Mesothelial cell of epicardium (in vitro differentiated cells): ENCODE data around the gene CDCA7L. TPM values are rescaled to one million over a fixed set of nuclear protein-coding genes. Genes with fewer than 3 reads are reported as not detected.

Experiments
- DNase-seq, 2 experiments: peaks; one replicate each; pipeline ENCODE4 v3.0.0; 2021; ENCODE audit warnings: low spot score in 2 of 2; ENCODE audit not compliant: unreplicated experiment in 2 of 2
- H3K27ac Mint-ChIP-seq: 2 replicates; pipeline ENCODE4 v1.8.0; 2021; ENCODE audit warnings: mixed read lengths
- H3K27me3 Mint-ChIP-seq: 2 replicates; pipeline ENCODE4 v1.8.0; 2021; ENCODE audit warnings: low read depth, mixed read lengths
- H3K36me3 Mint-ChIP-seq: 2 replicates; pipeline ENCODE4 v1.8.0; 2021; ENCODE audit warnings: mixed read lengths
- H3K4me1 Mint-ChIP-seq: 2 replicates; pipeline ENCODE4 v1.8.0; 2021; ENCODE audit warnings: mixed read lengths
- H3K4me3 Mint-ChIP-seq: 2 replicates; pipeline ENCODE4 v1.8.0; 2021; ENCODE audit warnings: mild to moderate bottlenecking, moderate library complexity, mixed read lengths
- H3K9me3 Mint-ChIP-seq: 2 replicates; pipeline ENCODE4 v1.8.0; 2021; ENCODE audit warnings: mixed read lengths
- total RNA-seq: library from RNA; stranded (reverse); gene quantifications from 3 replicates; pipeline ENCODE4 v1.2.1, GENCODE V29; 2021
- TF ChIP-seq, protein P1 (sequence below): fragments of 200-600 bp; sonication (generic); IDR thresholded peaks from one replicate; pipeline ENCODE4 v1.5.0; 2021; ENCODE audit warnings: antibody characterized with exemption; ENCODE audit not compliant: unreplicated experiment

CDCA7L gene
- total RNA-seq, 1 donor from 2014 or later = 26.5 TPM

DNA sequence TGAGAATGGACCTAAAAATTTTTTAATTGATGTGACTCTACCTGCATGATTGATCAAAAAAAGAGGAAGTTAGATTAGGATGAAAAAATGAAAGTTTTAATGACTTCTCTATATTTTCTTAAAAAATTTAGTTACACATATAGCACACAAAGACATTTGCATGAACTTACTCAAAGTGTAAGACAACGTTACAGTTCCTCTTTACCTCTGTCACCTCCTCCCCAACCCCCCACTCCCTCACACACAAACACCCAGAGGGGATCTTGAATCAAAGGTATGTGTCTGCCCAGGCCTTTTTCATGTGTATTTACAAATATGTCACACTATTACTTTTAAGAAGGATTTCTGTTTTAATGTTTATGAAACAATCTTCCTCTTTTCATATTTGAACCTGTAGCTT lies 20.6 kb upstream of the CDCA7L start:
- no peaks in the 10 kb centered on the region for H3K36me3 Mint-ChIP-seq
- H3K27ac Mint-ChIP-seq = no peak overlapping the region
- no peak overlapping the region for H3K4me3 Mint-ChIP-seq
- peaks cover 23% of the 10 kb centered on the region for H3K27me3 Mint-ChIP-seq
- TF ChIP-seq, protein P1, sequence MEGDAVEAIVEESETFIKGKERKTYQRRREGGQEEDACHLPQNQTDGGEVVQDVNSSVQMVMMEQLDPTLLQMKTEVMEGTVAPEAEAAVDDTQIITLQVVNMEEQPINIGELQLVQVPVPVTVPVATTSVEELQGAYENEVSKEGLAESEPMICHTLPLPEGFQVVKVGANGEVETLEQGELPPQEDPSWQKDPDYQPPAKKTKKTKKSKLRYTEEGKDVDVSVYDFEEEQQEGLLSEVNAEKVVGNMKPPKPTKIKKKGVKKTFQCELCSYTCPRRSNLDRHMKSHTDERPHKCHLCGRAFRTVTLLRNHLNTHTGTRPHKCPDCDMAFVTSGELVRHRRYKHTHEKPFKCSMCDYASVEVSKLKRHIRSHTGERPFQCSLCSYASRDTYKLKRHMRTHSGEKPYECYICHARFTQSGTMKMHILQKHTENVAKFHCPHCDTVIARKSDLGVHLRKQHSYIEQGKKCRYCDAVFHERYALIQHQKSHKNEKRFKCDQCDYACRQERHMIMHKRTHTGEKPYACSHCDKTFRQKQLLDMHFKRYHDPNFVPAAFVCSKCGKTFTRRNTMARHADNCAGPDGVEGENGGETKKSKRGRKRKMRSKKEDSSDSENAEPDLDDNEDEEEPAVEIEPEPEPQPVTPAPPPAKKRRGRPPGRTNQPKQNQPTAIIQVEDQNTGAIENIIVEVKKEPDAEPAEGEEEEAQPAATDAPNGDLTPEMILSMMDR = no peak
- no peaks in the 10 kb centered on the region for H3K9me3 Mint-ChIP-seq
- peaks cover 3% of the 10 kb centered on the region for H3K4me1 Mint-ChIP-seq
- no peak for DNase-seq

DNA sequence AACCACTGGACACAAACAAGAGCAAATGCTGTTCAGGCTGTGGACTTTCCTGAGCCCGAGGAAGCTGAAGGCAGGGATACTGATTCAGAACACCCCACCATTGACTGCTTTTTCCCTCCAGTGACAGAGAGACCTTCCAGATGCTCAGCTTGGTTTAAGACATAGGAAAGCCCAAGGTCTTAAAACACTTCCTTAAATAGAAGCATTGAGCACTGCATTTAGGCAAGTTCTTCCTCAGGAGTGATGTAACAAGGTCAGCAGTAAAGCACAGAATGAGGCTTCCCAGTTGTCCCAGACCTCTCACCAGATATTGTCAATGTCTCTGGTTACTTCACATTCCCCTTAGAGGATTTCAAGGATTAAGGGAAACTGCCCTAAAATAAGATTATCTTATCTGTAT lies 19.6 kb upstream of the CDCA7L start:
- TF ChIP-seq, protein P1 = no peak
- Mint-ChIP-seq H3K9me3 (peaks cover 2% of the 10 kb centered on the region), H3K27me3 (peaks cover 23% of the 10 kb centered on the region), H3K4me1 (peaks cover 3% of the 10 kb centered on the region), H3K27ac (no peak overlapping the region), H3K4me3 (no peak overlapping the region), H3K36me3 (no peaks in the 10 kb centered on the region)
- DNase-seq = no peak

DNA sequence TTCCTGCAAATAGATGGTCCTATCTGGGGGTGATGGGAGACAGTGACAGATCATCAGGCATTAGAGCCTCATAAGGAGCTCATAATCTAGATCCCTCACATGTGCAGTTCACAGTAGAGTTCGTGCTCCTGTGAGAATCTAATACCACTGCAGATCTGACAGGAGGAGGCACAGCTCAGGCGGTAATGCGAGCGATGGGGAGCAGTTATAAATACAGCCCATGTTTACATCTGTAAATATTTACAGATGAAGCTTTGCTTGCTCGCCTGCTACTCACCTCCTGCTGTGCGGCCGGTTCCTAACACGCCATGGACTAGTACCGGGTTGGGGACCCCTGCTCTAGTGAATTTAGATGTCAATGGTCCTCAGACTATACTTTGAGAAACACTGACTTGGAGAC lies 17.0 kb upstream of the CDCA7L start:
- no peak for DNase-seq
- H3K27me3 Mint-ChIP-seq = peaks cover 23% of the 10 kb centered on the region
- H3K4me1 Mint-ChIP-seq = peaks cover under 1% of the 10 kb centered on the region
- H3K4me3 Mint-ChIP-seq = no peak overlapping the region
- TF ChIP-seq, protein P1 = no peak
- H3K9me3 Mint-ChIP-seq = peaks cover 9% of the 10 kb centered on the region
- H3K36me3 Mint-ChIP-seq = no peaks in the 10 kb centered on the region
- H3K27ac Mint-ChIP-seq = no peak overlapping the region

DNA sequence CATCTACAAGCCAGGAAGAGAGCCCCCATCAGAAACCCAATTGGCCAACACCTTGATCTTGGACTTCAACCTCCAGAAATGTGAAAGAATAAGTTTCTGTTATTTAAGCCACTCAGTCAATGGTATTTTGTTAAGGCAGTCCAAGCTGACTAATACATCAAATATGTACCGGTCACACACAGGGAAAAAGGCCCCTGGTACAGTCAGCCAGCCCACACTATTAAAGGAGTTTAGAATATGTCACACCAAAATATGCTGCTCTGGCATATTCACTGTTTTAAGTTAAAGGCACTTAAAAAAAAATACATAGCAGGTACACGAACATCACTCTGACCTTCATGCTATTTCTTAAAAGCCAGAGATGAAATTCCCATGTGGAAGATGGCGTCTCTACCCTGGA lies 15.2 kb upstream of the CDCA7L start:
- DNase-seq = no peak
- no peak overlapping the region for H3K4me3 Mint-ChIP-seq
- peaks cover 23% of the 10 kb centered on the region for H3K27me3 Mint-ChIP-seq
- no peak overlapping the region for H3K27ac Mint-ChIP-seq
- H3K9me3 Mint-ChIP-seq = peaks cover 9% of the 10 kb centered on the region
- H3K36me3 Mint-ChIP-seq = no peaks in the 10 kb centered on the region
- TF ChIP-seq, protein P1 = no peak
- no peaks in the 10 kb centered on the region for H3K4me1 Mint-ChIP-seq

DNA sequence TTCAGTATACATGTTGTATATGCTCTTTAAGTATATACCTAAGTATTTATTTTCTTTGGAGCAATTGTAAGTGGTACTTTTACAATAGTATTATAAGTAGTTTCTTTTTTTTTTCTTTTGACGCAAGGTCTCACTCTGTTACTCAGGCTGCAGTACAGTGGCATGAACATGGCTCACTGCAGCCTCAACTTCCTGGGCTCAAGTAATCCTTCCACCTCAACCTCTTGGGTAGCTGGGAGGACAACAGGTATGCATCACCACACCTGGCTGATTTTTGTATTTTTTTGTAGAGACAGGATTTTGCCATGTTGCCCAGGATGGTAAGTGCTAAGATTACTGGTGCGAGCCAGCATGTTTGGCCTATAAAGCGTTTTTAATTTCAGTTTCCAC lies 13.7 kb upstream of the CDCA7L start:
- H3K27me3 Mint-ChIP-seq = peaks cover 22% of the 10 kb centered on the region
- no peak overlapping the region for H3K4me3 Mint-ChIP-seq
- H3K9me3 Mint-ChIP-seq = peaks cover 9% of the 10 kb centered on the region
- no peaks in the 10 kb centered on the region for H3K36me3 Mint-ChIP-seq
- TF ChIP-seq, protein P1 = no peak
- no peaks in the 10 kb centered on the region for H3K4me1 Mint-ChIP-seq
- no peak for DNase-seq
- no peak overlapping the region for H3K27ac Mint-ChIP-seq

DNA sequence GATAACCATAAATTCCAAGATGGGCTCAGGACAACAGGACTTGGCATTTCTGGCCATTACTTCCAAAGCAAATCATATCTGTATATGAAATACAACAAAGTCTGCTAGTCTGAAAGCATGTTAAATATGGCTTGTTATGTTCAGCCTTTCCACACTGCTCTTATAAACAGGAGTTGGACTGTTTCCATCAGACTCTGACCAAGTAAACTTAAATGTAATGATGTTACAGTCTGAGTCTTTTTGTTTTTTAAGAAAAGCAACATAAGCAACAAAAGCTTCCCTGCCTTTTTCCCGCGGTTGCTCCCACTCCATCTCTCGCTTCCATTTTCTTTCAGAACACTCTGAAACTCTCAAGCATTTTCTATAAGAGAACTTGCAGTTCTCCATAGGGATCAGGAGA lies 8.1 kb upstream of the CDCA7L start:
- no peaks in the 10 kb centered on the region for H3K36me3 Mint-ChIP-seq
- DNase-seq = no peak
- H3K9me3 Mint-ChIP-seq = peaks cover 3% of the 10 kb centered on the region
- H3K27me3 Mint-ChIP-seq = peaks cover 42% of the 10 kb centered on the region
- TF ChIP-seq, protein P1 = no peak
- no peak overlapping the region for H3K27ac Mint-ChIP-seq
- H3K4me1 Mint-ChIP-seq = peaks cover 16% of the 10 kb centered on the region
- H3K4me3 Mint-ChIP-seq = no peak overlapping the region
